HepG2 (cell line): ENCODE data around the gene NLRX1. TPM values are rescaled to one million over a fixed set of nuclear protein-coding genes. Genes with fewer than 3 reads are reported as not detected.

Experiments used
- ATAC-seq: fragments of 200-7000 bp; cut with Tn5 transposase; 3 replicates; pipeline ENCODE4 v1.9.1; 2020; ENCODE audit warnings: mild to moderate bottlenecking, moderate library complexity
- BruUV-seq: library from RNA; stranded (reverse); fragments of 400-500 nt; replicated peaks from 2 replicates; lab custom pipeline; 2021; lab: Mats Ljungman, UMichigan
- CTCF ChIA-PET: fragments of 300-600 bp; formaldehyde crosslinking; extraction: SDS; loops from one replicate; lab custom pipeline; 2021; ENCODE audit warnings: low total read pairs, inconsistent platforms, low intra/inter-chr PET ratio; lab: Yijun Ruan, JAX
- POLR2A ChIA-PET: fragments of 350-600 bp; sonication (Branson Sonifier 250); formaldehyde crosslinking; loops from one replicate; lab custom pipeline; 2020; ENCODE audit warnings: antibody characterized with exemption, inconsistent platforms; lab: Yijun Ruan, JAX
- DNase-seq: peaks from one replicate; pipeline ENCODE4 v3.0.0-alpha.2; 2015; ENCODE audit warnings: low spot score
- FAIRE-seq: peaks from 3 replicates; lab custom pipeline; 2011; peaks lifted over from hg19 to GRCh38; lab: Jason Lieb, UNC
- H2AFZ ChIP-seq: one replicate; pipeline ENCODE4 v1.6.1; 2011; ENCODE audit warnings: low read length, inconsistent platforms
- H3K27ac ChIP-seq: fragments of 300-600 bp; 3 replicates; pipeline ENCODE4 v1.8.0; 2011; ENCODE audit warnings: mixed run types, mild to moderate bottlenecking, mixed read lengths, low read length, inconsistent platforms; ENCODE audit not compliant: insufficient read depth; ENCODE audit errors: extremely low read length
- H3K27me3 ChIP-seq, 2 experiments: fragments of 200-600 bp in 1 of 2; 2 replicates in 1 of 2; 3 replicates in 1 of 2; pipeline versions ENCODE4 v1.6.0 to v1.8.0; 2011; ENCODE audit warnings: low read length in 2 of 2, mild to moderate bottlenecking in 2 of 2, moderate library complexity in 2 of 2, inconsistent platforms in 1 of 2; ENCODE audit not compliant: insufficient read depth in 2 of 2, control insufficient read depth in 1 of 2
- H3K36me3 ChIP-seq, 2 experiments: fragments of 200-600 bp in 1 of 2; replicated peaks in 1 of 2; 2 replicates in 1 of 2; 3 replicates in 1 of 2; pipeline versions ENCODE4 v1.5.1 to v1.8.0; 2011; ENCODE audit warnings: low read length in 2 of 2, inconsistent platforms in 1 of 2; ENCODE audit not compliant: insufficient read depth in 2 of 2, control insufficient read depth in 1 of 2
- H3K4me1 ChIP-seq: 2 replicates; pipeline ENCODE4 v1.5.1; 2012; ENCODE audit warnings: low read length, inconsistent platforms; ENCODE audit not compliant: insufficient read depth
- H3K4me2 ChIP-seq: 2 replicates; pipeline ENCODE4 v1.6.0; 2011; ENCODE audit warnings: low read depth, low read length, inconsistent platforms
- H3K4me3 ChIP-seq, 3 experiments: fragments of 200-600 bp in 1 of 3; sonication (generic), shearing (Covaris generic) in 1 of 3; replicated peaks in 1 of 3; 2 replicates each; pipeline ENCODE4 v1.5.1; 2011 to 2016; ENCODE audit warnings: low read length in 3 of 3, inconsistent platforms in 2 of 3, low read depth in 2 of 3, mild to moderate bottlenecking in 2 of 3, control low read depth in 1 of 3, mixed read lengths in 1 of 3; ENCODE audit not compliant: insufficient read depth in 1 of 3
- H3K79me2 ChIP-seq: one replicate; pipeline ENCODE4 v1.6.1; 2011; ENCODE audit warnings: low read length, inconsistent platforms; ENCODE audit not compliant: insufficient read depth
- H3K9ac ChIP-seq: 2 replicates; pipeline ENCODE4 v1.6.0; 2011; ENCODE audit warnings: mild to moderate bottlenecking, low read depth, low read length, inconsistent platforms; ENCODE audit not compliant: insufficient read depth
- H3K9me3 ChIP-seq: 2 replicates; pipeline ENCODE4 v1.5.1; 2012; ENCODE audit warnings: mild to moderate bottlenecking, low read length
- H4K20me1 ChIP-seq: 2 replicates; pipeline ENCODE4 v1.6.0; 2011; ENCODE audit warnings: inconsistent platforms, mild to moderate bottlenecking, low read length, moderate library complexity; ENCODE audit not compliant: insufficient read depth
- BATF2 ChIP-seq: sonication (generic); formaldehyde crosslinking; IDR thresholded peaks from 2 replicates; pipeline ENCODE4 v1.8.0; 2022; ENCODE audit warnings: mild to moderate bottlenecking, missing genetic modification reagents, moderate library complexity
- MYPOP ChIP-seq: sonication (generic); formaldehyde crosslinking; IDR thresholded peaks from 2 replicates; pipeline ENCODE4 v1.8.1; 2023; ENCODE audit warnings: mild to moderate bottlenecking, moderate library complexity, missing genetic modification reagents
- NR3C1 ChIP-seq: sonication (generic); formaldehyde crosslinking; IDR thresholded peaks from 2 replicates; pipeline ENCODE4 v1.4.0; 2020; ENCODE audit warnings: missing genetic modification reagents
- SPEN ChIP-seq: sonication (generic); formaldehyde crosslinking; IDR thresholded peaks from 2 replicates; pipeline ENCODE4 v1.5.1; 2020; ENCODE audit warnings: low read depth, mild to moderate bottlenecking, missing genetic modification reagents
- TFDP1 ChIP-seq: IDR thresholded peaks from 2 replicates; pipeline ENCODE4 v1.6.1; 2016; ENCODE audit warnings: missing compliant biosample characterization, missing genetic modification reagents, borderline replicate concordance
- ZFP91 ChIP-seq: sonication (generic); formaldehyde crosslinking; IDR thresholded peaks from 2 replicates; pipeline ENCODE4 v1.9.0; 2022; ENCODE audit warnings: missing genetic modification reagents, mild to moderate bottlenecking, borderline replicate concordance
- ZNF292 ChIP-seq: sonication (generic); formaldehyde crosslinking; IDR thresholded peaks from 2 replicates; pipeline ENCODE4 v1.8.1; 2022; ENCODE audit warnings: mild to moderate bottlenecking, low read depth, missing genetic modification reagents, borderline replicate concordance
- ZNF550 ChIP-seq: sonication (generic); formaldehyde crosslinking; IDR thresholded peaks from 2 replicates; pipeline ENCODE4 v1.4.0; 2020; ENCODE audit warnings: mild to moderate bottlenecking, missing genetic modification reagents, borderline replicate concordance
- ZNF576 ChIP-seq: sonication (generic); formaldehyde crosslinking; IDR thresholded peaks from 2 replicates; pipeline ENCODE4 v1.4.0; 2020; ENCODE audit warnings: mild to moderate bottlenecking, missing genetic modification reagents
- ZNF891 ChIP-seq: sonication (generic); formaldehyde crosslinking; IDR thresholded peaks from 2 replicates; pipeline ENCODE4 v1.5.0; 2020; ENCODE audit warnings: mild to moderate bottlenecking, missing genetic modification reagents
- WGBS: methylation state at CpG from one replicate; pipeline ENCODE4 v1.1.6; 2017; ENCODE audit warnings: low lambda C conversion rate; 5-methylcytosine and 5-hydroxymethylcytosine counted together
- in situ Hi-C: cut with HindIII; loops from 2 replicates; pipeline ENCODE4 v1.10.0; 2017; ENCODE audit warnings: low pct_unique_long_range_greater_than_20kb; ENCODE audit not compliant: extremely low pct_ligation_motif_present
- intact Hi-C: fragments of 100-400 bp; cut with micrococcal nuclease; formaldehyde crosslinking; loops from one replicate; pipeline ENCODE4 v1.10.0; 2022; ENCODE audit not compliant: unreplicated experiment
- polyA plus RNA-seq, 8 experiments: library from polyadenylated mRNA; depleted of rRNA in 3 of 8; stranded (reverse) in 7 of 8; unstranded in 1 of 8; fragments of >200 nt; fragmentation: Illumina TruSeq in 4 of 8; extraction: Trizol in 4 of 8; gene quantifications; 2 replicates each; pipeline versions ENCODE4 v1.2.1 to v1.2.3, GENCODE V29; 2011 to 2016; ENCODE audit warnings: low read depth in 4 of 8, missing spikeins in 1 of 8, mixed read lengths in 1 of 8; ENCODE audit not compliant: insufficient read depth in 1 of 8
- total RNA-seq, 5 experiments: library from RNA; depleted of rRNA; stranded (reverse); fragments of >200 nt; fragmentation: Illumina TruSeq; extraction: Trizol; gene quantifications; 2 replicates each; pipeline ENCODE4 v1.2.3, GENCODE V29; 2016; ENCODE audit warnings: low read depth in 1 of 5

NLRX1 gene
- total and polyA plus RNA-seq, 2 of the 13 experiments (the other 11 are each of a cell fraction or from before 2014, with no cell fraction given) = 8.7 to 11.0 TPM

- H4K20me1 ChIP-seq = no peaks in the 10 kb centered on the region
- POLR2A ChIA-PET = no interaction called here
- CTCF ChIA-PET = no interaction called here
- H3K27ac ChIP-seq = no peak overlapping the region
- intact Hi-C loops (no loop called here), in situ Hi-C loops (no loop called here)
- H3K4me3 ChIP-seq = no peak overlapping the region
- H3K9me3 ChIP-seq = no peaks in the 10 kb centered on the region
- FAIRE-seq (no peak), DNase-seq (no peak), ATAC-seq (no peak)
- BruUV-seq = no TSS peak
- H2AFZ ChIP-seq = no peak overlapping the region
- 20% methylated on average over 4 of the region's 6 CpGs for WGBS
- H3K36me3 ChIP-seq = no peaks in the 10 kb centered on the region
- no peaks in the 10 kb centered on the region for H3K79me2 ChIP-seq
- peaks cover 6% of the 10 kb centered on the region; the same call in 1 of the 2 replicates for H3K4me1 ChIP-seq
- no peak overlapping the region for H3K9ac ChIP-seq
- H3K4me2 ChIP-seq = no peak overlapping the region
- peaks cover 13 to 60% of the 10 kb centered on the region in 2 experiments for H3K27me3 ChIP-seq
- TF ChIP-seq ZNF550 (CRISPR knock-in tag) = no peak
- no peak for TF ChIP-seq ZNF292 (CRISPR knock-in tag)
- no peak for TF ChIP-seq BATF2
- no peak for TF ChIP-seq NR3C1
- no peak for TF ChIP-seq SPEN (CRISPR knock-in tag)
- TF ChIP-seq ZNF891 (CRISPR knock-in tag) = no peak
These were observed 20.8 kb upstream of the NLRX1 start for GRCh38 chr11:119147604-119148333.

GRCh38 chr11:119148720-119149017, 19.9 kb upstream of the NLRX1 start:
- no TSS peak for BruUV-seq
- Histone ChIP-seq H3K9ac (no peak overlapping the region), H3K27me3 (peaks cover 15 to 68% of the 10 kb centered on the region in 2 experiments), H3K36me3 (no peaks in the 10 kb centered on the region), H3K4me1 (peaks cover 6% of the 10 kb centered on the region; the same call in 1 of the 2 replicates), H2AFZ (no peak overlapping the region), H3K4me2 (peak overlapping the region; percentile 66), H3K9me3 (no peaks in the 10 kb centered on the region), H3K27ac (no peak overlapping the region), H4K20me1 (no peaks in the 10 kb centered on the region), H3K79me2 (no peaks in the 10 kb centered on the region), H3K4me3 (peak overlapping the region; percentile 48 to 68 (median 61); a peak in 5 of 6 replicates)
- intact Hi-C loops = no loop called here
- WGBS = 0% methylated on average over 13 of the region's 16 CpGs
- ATAC-seq (no peak), FAIRE-seq (no peak), DNase-seq (no peak)
- POLR2A ChIA-PET = no interaction called here
- no peak for TF ChIP-seq ZNF576 (CRISPR knock-in tag)
- peak; percentile 99 for TF ChIP-seq ZFP91 (CRISPR knock-in tag)
- no peak for TF ChIP-seq TFDP1 (CRISPR knock-in tag)
- no peak for TF ChIP-seq MYPOP (CRISPR knock-in tag)
- in situ Hi-C loops = no loop called here
- CTCF ChIA-PET = no interaction called here
